NCI-H460 (cell line): Measurements from ENCODE around the gene ZNF100. TPM values are rescaled to one million over a fixed set of nuclear protein-coding genes. Genes with fewer than 3 reads are reported as not detected.
A peak's percentile ranks its signal among the peaks of the same experiment; 100 is the strongest.
"Not testable (repeated sequence)": the region's sequence is repeated elsewhere in the genome, so short reads cannot be mapped to it uniquely, and the experiment has no call there.

Experiments used
- DNase-seq: peaks from one replicate; pipeline ENCODE4 v3.0.0-alpha.2; 2016; ENCODE audit warnings: low read depth; ENCODE audit errors: extremely low read depth
- polyA plus RNA-seq: library from polyadenylated mRNA; depleted of rRNA; stranded (reverse); fragments of >200 nt; gene quantifications from 2 replicates; pipeline ENCODE4 v1.2.3, GENCODE V29; 2014; cell fraction: nucleus; rRNA removed
- total RNA-seq: library from RNA; depleted of rRNA; stranded (reverse); fragments of >200 nt; shearing (Covaris generic); gene quantifications from 2 replicates; pipeline ENCODE4 v1.2.3, GENCODE V29; 2014; rRNA removed

Gene ZNF100
- total RNA-seq: 1.8 and 2.3 TPM in 2 replicates
- polyA plus RNA-seq: 1.4 and 1.8 TPM in 2 replicates

DNA sequence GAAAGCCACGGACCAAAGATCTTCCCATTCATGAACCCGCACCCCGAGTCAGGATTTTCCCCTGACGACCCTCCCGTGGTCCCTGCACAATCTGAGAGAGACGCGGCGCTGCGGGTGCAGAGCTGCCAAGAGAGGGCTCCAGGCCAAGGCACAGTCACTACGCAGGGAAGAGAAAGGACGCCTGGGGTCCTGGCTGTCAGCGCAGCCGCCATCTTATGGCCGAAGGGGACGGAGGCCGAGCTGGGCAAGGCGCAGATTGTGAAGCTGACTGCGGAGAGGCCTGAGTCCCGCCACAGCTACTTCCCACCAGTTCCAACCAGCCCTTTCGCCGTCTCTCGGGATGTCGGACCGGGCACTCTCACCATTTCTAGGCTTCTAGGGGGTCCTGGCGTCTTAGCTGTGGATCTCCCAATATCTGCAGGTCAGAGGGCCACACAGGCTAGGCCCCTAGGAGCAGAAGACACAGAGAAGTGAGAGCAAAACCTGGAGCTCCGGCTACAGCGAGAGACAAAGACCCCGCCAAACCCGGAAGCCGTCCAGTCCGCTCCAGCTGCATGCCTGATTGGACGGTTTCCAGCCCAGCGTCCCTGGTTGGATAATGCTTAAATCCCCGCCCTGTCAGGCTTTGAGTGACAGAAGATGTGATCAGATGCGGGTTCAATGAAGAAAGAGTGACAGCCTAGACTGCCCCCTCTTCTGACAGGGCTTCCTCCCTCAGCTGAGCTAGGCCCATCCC is at the start of gene ZNF100:
Gene ZNF100, minus strand, starts transcription at position 515 of the 736 bp plus-strand sequence. Its CDS starts 150 bp downstream, at position 365.
- peak; percentile 74 for DNase-seq

DNA sequence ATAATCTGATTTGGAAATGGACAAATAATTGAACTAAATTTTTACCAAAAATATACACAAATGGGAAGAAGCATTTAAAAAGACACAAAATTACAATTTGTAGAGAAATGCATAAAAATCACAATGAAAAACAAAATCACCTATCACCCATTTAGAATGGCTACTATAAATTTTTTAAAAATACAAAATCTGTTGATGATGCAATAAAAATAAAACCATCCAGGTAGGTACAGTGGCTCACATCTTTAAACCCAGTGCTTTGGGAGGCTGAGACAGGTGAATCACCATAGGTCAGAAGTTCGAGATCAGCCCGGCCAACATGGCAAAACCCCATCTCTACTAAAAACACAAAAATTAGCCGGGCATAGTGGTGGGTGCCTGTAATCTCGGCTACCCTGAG is 45.1 kb upstream of the ZNF100 start:
- no peak for DNase-seq

DNA sequence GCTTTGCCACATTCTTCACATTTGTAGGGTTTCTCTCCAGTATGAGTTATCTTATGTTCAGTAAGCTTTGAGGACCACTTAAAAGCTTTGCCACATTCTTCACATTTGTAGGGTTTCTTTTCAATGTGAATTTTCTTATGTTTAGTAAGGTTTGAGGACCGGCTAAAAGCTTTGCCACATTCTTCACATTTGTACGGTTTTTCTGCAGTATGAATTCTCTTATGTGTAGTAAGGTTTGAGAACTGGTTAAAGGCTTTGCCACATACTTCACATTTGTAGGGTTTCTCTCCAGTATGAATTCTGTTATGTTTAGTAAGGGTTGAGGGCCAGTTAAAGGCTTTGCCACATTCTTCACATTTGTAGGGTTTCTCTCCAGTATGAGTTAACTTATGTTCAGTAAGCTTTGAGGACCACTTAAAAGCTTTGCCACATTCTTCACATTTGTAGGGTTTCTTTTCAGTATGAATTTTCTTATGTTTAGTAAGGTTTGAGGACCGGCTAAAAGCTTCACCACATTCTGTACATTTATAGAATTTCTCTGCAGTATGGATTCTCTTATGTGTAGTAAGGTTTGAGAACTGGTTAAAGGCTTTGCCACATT is 41.1 kb upstream of the ZNF100 start:
- DNase-seq: not testable (repeated sequence)

DNA sequence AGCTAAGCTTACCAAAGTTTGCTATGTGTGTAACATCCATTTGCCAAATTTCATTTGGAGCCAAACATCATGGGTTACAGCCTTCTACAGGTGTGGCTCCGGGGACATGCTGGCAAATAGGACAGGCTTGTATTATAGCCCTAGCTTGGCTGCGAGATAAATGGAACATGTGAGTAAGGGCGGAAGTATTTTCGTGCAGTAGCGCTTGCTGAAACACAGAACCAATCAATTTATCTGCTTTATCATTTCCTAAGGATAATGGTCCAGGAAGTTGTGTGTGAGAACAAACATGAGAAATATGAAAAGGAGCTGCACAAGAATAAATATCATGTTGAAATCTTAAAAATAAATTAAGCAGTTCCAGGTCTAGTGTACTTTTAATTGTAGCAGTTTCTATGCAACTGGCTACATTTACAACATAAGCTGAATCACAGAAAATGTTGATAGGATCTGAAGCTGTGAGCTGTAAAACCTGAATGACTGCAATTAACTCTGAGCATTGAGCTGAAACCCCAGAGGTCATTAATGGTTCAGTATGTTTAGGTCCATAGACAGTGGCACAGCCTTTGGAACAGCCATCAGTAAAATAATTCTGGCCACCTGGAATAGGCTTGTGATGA is 22.2 kb upstream of the ZNF100 start:
- no peak for DNase-seq

DNA sequence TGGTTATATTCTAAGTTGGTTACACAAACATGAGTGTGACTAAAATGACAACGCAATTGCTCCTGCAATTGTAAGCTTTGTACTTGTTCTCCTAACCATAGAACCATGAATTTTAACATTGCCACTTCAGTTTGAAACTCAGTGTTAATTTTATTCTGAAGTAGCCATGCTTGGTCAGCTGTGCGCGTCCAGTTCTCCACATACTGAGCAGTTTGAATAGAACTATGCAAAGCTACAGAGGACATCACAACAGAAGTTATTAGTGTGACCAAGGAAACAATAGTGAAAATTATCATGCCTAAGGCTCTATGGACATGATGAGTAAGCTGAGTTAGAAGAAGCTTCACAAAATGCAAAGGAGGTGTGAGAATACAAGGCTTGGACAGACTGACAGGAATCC is 19.6 kb upstream of the ZNF100 start:
- DNase-seq: no peak

DNA sequence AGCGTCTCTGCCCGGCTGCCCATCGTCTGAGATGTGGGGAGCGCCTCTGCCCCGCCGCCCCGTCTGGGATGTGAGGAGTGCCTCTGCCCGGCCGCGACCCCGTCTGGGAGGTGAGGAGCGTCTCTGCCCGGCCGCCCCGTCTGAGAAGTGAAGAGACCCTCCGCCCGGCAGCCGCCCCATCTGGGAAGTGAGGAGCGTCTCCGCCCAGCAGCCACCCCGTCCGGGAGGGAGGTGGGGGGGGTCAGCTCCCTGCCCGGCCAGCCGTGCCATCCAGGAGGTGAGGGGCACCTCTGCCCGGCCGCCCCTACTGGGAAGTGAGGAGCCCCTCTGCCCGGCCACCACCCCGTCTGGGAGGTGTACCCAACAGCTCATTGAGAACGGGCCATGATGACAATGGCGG is 8.4 kb upstream of the ZNF100 start:
- DNase-seq: not testable (repeated sequence)

DNA sequence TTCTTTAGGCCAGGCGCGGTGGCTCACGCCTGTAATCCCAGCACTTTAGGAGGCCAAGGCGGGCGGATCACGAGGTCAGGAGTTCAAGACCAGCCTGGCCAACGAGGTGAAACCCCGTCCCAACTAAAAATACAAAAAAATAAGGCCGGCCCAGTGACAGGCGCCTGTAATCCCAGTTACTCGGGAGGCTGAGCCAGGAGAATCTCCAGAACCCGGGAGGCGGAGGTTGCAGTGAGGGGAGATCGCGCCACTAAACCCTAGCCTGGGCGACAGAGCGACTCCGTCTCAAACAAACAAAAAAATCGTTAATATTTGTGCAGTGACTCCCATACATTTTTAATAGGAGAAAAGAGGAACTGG is 694 bp downstream of the ZNF100 start:
- not testable (repeated sequence) for DNase-seq

DNA sequence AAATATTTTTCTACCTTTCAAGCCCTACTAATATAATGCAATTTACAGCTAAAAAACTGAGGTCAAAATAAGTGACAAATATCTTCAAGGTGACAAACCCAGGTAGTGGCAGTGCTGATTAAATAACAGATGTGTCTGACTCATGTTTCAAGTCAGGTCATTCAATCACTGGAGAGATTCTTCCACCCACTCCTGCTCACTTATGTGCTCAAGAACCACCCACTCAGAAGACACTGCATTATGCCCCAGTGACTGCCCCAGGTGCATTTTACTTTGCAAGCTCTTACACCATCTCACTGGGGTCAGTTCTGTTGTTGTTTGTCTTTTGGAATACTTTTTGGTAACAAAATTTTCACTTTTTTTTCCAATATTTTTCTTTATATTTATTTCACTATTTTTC is 2.2 kb downstream of the ZNF100 start:
- no peak for DNase-seq

DNA sequence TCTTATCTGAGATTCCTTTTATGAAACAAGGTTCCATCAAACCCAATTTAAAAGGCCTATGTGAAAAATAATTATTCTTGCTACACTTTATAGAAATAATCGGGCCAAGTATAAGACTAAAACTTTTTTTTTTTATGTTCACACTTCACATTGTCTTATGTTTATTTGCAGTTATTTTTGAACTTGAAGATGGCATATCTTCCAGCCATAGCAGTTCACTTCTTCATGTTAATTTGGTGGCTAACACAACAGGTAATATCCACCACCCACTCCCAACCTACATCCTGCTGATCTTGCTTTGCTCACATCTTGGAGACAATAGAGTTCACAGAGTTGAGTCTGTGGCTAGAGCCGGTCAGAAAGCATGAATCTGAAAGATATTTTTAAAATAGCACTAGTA is 5.8 kb downstream of the ZNF100 start:
- DNase-seq: not testable (repeated sequence)

DNA sequence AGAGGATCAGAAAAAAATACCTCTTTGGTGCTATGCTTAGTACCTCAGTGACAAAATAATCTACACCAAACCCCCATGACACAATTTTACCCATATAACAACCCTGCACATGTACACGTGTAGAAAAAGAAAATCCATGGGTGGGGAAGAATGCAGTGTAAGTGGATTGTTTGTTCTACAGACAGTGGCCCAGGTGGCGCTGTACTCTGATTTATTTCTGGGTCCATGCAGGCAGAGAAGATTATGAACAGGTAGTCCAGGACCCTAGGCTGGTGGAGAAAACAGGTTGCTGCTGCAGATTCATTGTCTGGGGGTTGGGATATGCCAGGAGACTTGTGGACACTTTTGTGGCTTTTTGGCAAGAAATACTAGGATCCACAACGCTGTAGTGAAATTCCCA is 9.1 kb downstream of the ZNF100 start:
- no peak for DNase-seq

DNA sequence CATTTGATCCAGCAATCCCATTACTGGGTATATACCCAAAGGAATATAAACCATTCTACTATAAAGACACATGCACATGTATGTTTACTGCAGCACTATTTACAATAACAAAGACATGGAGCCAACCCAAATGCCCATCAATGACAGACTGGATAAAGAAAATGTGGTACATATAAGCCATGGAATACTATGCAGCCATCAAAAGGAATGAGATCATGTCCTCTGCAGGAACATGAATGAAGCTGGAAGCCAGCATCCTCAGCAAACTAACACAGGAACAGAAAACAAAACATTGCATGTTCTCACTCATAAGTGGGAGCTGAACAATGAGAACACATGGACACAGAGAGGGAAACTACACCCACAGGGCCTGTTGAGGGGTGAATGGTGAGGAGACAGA is 11.8 kb downstream of the ZNF100 start:
- DNase-seq: not testable (repeated sequence)

DNA sequence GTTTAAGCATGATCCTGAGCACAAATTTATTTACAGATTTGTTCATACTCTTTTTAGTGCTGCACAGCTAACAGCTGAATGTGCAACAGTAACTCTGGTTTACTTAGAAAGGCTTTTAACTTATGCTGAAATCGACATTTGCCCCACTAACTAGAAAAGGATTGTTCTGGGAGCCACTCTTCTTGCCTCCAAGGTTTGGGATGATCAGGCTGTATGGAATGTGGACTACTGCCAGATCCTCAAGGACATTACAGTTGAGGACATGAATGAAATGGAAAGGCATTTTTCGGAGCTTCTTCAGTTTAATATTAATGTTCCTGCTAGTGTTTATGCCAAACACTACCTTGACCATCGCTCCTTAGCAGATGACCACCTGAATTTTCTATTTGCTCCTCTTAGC is 16.0 kb downstream of the ZNF100 start:
- DNase-seq: no peak

DNA sequence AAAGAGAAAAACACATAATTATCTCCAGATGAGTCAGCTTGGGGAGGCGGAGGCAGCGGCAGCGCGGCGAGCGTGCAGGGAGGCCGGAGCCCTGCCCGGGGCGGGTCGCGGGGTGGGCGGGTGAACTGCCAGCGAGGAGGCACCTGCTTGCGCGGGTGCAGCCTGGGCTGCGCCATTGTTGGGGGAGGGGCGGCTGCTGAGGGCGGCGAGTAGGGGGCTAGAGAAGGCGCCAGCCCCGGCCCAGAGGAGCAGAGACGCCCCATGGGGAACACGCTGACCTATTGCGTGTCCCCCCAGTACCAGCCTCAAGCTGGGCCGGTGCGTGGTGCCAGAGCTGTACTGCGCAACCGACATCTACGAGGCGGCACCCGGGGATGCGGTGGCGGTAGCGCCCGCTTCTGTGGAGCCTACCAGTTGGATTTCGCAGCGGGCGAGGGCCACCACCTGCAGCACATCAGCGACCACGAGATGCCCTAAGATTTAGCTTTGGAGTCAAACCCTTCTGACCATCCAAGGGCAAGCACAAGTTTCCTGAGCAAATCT is 16.7 kb downstream of the ZNF100 start:
- no peak for DNase-seq

DNA sequence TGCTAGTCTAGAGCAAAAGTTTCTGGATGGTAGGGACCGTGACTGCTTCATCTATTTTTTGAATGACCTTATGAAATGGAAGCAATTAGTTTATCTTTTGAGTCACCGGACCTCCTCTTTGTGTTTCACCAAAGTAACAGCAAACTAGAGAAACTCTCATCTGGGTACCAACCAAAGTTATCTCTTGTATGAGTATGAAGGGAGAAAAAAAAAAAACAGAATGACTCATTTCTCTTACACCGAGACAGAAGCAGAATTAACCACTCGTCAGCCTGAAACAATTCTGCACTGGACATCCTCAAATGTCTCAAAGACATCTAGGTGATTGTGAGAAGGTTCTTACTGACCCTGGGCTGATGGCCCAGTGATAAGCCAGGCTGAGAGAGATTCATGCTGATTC is 18.3 kb downstream of the ZNF100 start:
- DNase-seq: no peak

DNA sequence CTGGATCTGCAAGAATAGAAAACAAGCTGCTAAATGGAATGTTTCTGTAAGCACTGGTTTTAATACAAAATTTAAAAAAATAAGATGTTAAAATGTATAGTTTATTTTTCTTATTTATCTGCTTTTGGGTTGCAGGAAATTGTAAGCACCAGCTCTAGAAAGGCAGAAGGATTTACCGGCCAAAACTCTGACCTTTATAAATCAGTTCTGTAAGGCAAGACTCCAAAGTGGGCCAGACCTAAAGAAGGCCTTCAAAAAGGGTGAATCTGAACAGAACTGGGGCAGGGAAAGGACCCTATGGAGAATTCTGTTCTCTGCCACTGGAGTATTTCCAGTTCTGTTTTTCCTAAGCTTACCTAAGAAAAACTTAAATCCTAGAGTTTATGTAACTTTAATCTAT is 19.3 kb downstream of the ZNF100 start:
- no peak for DNase-seq

DNA sequence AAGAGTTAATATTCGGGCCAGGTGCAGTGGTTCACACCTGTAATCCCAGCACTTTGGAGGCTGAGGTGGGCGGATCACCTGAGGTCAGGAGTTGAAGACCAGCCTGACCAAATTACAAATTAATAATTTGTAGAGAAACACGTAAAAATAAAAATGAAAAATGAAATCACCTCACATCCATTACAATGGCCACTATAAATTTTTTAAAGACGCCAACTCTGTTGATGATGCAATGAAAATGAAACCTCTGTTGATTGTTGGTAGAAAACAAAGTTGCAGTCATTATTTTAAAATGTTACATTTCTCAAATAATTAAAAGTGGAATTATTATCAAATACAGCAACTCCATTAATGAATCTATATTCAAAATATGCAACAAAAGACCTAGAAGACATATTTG is 26.8 kb downstream of the ZNF100 start:
- no peak for DNase-seq

DNA sequence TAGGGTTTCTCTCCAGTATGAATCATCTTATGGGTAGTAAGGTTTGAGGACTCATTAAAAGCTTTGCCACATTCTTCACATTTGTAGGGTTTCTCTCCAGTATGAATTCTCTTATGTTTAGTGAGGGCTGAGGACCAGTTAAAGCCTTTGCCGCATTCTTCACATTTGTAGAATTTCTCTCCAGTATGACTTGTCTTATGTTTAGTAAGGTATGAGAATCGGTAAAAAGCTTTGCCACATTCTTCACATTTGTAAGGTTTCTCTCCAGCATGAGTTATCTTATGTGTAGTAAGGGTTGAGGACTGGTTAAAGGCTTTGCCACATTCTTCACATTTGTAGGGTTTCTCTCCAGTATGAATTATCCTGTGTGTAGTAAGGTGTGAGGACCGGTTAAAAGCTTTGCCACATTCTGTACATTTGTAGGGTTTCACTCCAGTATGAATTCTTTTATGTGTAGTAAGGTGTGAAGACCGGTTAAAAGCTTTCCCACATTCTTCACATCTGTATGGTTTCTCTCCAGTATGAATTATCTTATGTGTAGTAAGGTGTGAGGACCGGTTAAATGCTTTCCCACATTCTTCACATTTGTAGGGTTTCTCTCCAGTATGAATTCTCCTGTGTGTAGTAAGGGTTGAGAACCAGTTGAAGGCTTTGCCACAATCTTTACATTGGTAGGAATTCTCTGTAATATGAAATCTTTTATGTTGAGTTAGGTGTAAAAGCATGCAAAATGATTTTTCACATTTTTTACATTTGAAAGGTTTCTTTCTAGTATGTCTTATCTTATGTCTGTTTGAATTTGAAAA is 40.2 kb downstream of the ZNF100 start:
- not testable (repeated sequence) for DNase-seq

DNA sequence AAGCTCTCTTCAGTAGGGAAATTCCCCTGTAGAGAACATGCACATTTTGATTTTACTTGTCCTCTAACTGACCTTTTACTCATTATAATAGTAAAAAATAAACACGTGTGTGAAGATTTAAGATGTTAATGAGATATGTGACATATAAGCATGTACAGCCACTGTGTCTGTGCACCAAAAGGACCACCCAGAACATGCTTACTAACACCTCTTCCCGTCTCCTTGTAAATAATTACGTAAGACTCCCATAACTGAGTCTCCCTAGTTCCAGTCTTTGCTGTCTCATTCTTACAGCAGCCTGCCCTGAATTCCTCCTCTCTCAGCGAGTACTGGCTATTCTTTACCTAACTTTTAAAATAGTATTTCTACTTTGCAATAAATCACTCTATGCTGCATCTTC is 53.6 kb downstream of the ZNF100 start:
- DNase-seq: no peak

DNA sequence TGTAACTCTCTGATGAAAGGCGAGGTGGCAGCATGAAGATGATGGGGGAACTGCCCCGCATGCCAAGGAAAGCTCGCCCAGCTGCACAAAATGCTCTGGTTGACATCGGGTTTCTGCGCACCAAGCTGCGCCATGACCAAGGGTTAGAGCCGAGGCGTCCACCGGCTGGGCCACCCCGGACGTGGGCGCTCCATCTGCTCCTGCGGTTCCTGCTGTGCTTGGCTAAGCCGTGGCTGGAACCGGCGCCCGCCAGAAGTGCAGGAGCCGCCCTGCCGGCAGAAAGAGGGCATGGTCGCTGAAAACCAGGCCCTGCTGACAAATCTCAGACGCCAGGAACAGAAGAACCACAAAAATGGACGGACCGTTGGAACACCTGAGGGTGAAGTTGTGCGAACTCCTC is 57.9 kb downstream of the ZNF100 start:
- DNase-seq: no peak

DNA sequence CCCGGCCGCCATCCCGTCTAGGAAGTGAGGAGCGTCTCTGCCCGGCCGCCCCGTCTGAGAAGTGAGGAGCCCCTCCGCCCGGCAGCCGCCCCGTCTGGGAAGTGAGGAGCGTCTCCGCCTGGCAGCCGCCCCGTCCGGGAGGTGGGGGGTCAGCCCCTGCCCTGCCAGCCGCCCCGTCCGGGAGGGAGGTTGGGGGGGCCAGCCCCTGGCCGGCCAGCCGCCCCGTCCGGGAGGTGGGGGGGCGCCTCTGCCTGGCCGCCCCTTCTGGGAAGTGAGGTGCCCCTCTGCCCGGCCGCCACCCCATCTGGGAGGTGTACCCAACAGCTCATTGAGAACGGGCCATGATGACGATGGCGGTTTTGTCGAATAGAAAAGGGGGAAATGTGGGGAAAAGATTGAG is 59.5 kb downstream of the ZNF100 start:
- not testable (repeated sequence) for DNase-seq

DNA sequence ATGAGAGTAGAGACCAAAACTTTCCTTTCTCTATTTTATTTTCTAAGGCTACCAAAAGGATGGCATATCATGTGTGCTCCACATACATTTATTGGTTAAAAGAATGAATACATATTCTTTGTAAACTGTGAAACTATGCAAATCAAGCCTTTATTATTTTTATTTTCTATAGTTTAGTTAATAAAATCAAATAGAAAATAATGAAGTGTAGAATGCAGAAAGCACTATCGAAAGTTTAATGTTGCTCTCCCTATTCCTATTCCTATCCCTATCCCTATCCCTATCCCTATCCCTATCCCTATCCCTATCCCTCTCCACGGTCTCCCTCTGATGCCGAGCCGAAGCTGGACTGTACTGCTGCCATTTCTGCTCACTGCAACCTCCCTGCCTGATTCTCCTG is 60.3 kb downstream of the ZNF100 start:
- DNase-seq: no peak
